Body of pancreas (tissue), 4 donors: Measurements from ENCODE around the gene RNF213.

ENCODE experiments used
- CTCF ChIP-seq, 7 experiments: fragments of 450-650 bp in 4 of 7; fragments of 200-600 bp in 3 of 7; sonication (generic) in 3 of 7; IDR thresholded peaks; one replicate each; pipeline ENCODE4 v1.5.1; 2016 to 2019; ENCODE audit warnings: antibody characterized with exemption in 7 of 7
- POLR2A ChIP-seq, 3 donors: fragments of 450-650 bp; IDR thresholded peaks; one replicate each; pipeline ENCODE4 v1.6.1; 2016; ENCODE audit warnings: antibody characterized with exemption in 3 of 3, mild to moderate bottlenecking in 2 of 3

DNA sequence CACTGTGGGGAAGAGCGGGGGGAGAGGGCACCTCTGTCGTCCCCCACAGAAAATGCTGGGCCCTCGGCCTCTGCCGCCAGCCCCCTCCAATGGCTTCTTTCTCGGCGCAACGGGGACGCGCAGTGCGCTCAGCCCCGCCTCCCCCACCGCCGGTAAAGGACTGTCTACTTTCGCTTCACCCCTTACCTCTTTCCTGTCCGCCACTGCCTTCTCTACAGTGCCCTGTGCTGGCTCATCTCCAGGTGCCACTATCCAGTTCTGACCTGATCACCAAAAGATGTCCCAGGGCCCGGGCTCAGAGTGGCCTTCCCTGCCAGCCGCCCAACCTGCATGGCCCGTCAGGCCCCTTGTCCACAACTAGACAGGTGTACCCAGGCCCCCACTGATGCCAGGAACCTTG lies 161.6 kb downstream of the RNF213 start:
- TF ChIP-seq POLR2A (IDR thresholded peaks at IDR 0.05) (no peak), CTCF (IDR thresholded peaks at IDR 0.05) (no peak)
